ENCODE measurements around the gene ADAMTS19. TPM values are rescaled to one million over a fixed set of nuclear protein-coding genes. Genes with fewer than 3 reads are reported as not detected.
A peak's percentile ranks its signal among the peaks of the same experiment; 100 is the strongest.
"Not testable (repeated sequence)": the region's sequence is repeated elsewhere in the genome, so short reads cannot be mapped to it uniquely, and the experiment has no call there.

ADAMTS19 gene
- total RNA-seq, 1 donor: 9.5 TPM

DNA sequence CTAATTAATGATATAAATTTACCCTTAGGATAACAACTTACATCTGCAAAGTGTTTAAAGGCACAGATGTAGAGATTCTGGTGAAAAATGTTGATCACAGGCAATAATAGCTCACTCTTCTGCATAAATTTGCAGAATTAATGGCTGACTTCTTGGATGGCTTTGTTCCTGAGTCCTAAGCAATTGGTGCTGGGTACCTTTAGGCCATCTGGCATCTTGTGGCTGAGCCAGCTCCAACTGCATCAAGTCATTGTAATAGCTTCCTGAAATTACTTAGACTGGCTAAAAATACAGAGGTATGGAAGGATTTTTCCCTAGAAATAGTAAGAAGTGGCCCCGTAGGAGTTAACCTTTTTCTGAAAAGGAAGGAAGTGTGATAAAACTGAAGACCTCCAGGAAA, 169.5 kb downstream of the ADAMTS19 start:
- H3K4me3 ChIP-seq (ENCODE audit: low read depth, low read length): no peak overlapping the region
- TF ChIP-seq, protein P1, sequence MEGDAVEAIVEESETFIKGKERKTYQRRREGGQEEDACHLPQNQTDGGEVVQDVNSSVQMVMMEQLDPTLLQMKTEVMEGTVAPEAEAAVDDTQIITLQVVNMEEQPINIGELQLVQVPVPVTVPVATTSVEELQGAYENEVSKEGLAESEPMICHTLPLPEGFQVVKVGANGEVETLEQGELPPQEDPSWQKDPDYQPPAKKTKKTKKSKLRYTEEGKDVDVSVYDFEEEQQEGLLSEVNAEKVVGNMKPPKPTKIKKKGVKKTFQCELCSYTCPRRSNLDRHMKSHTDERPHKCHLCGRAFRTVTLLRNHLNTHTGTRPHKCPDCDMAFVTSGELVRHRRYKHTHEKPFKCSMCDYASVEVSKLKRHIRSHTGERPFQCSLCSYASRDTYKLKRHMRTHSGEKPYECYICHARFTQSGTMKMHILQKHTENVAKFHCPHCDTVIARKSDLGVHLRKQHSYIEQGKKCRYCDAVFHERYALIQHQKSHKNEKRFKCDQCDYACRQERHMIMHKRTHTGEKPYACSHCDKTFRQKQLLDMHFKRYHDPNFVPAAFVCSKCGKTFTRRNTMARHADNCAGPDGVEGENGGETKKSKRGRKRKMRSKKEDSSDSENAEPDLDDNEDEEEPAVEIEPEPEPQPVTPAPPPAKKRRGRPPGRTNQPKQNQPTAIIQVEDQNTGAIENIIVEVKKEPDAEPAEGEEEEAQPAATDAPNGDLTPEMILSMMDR (IDR thresholded peaks at IDR 0.05; ENCODE audit: insufficient read depth, low read depth, low read length): no peak
- DNase-seq (ENCODE audit: low read depth): no peak

DNA sequence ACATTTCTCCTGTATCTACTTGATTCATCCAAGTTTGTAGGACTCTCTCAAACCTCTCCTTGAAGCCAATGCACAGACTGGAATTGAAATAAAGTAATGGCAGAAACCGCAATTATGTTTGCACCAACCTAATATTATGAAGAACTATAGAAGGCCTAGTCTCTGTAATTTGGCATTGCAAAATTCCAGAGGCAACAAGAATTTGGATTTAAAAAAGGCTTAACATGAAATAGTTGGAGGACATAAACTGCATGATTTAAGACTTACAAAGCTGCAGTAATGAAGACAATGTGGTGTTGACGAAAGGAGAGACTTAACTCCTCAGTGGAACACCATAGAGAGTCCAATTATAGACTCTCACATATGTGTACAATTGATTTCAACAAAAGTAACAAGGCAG, 170.0 kb downstream of the ADAMTS19 start:
- H3K4me3 ChIP-seq (ENCODE audit: low read depth, low read length): no peak overlapping the region
- TF ChIP-seq, protein P1 (IDR thresholded peaks at IDR 0.05; ENCODE audit: insufficient read depth, low read depth, low read length): no peak
- peak; percentile 28 for DNase-seq (ENCODE audit: low read depth)

DNA sequence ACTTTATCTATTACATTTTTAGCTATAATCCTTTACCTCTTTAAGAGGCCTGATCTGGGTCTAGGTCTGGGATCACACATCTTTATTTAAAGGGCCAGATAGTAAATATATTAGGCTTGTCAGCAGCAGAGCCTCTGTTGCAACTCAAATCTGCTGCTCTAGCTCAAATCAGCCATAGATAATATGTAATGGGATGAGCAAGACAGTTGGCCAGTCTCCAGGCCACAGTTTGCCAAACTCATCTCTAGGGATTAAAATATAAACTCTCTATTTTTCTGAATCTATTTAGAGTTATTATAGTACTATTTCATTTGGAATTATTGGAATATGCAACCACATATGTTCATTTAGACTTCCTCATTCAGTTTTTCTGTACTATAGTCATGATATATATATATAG, 171.9 kb downstream of the ADAMTS19 start:
- TF ChIP-seq, protein P1 (IDR thresholded peaks at IDR 0.05; ENCODE audit: insufficient read depth, low read depth, low read length): no peak
- no peak overlapping the region for H3K4me3 ChIP-seq (ENCODE audit: low read depth, low read length)
- DNase-seq (ENCODE audit: low read depth): peak; percentile 68

DNA sequence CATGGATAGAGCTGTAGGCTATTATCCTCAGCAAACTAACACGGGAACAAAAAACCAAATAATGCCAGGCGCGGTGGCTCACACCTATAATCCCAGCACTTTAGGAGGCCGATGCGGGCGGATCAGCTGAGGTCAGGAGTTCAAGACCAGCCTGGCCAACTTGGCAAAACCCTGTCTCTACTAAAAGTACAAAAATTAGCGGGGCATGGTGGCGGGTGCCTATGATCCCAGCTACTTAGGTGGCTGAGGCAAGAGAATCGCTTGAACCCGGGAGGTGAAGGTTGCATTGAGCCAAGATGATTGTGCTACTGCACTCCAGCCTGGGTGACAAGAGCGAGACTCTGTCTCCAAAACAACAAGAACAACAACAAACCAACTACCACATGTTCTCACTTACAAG, 177.4 kb downstream of the ADAMTS19 start:
- not testable (repeated sequence) for DNase-seq (ENCODE audit: low read depth); H3K4me3 ChIP-seq (ENCODE audit: low read depth, low read length)

DNA sequence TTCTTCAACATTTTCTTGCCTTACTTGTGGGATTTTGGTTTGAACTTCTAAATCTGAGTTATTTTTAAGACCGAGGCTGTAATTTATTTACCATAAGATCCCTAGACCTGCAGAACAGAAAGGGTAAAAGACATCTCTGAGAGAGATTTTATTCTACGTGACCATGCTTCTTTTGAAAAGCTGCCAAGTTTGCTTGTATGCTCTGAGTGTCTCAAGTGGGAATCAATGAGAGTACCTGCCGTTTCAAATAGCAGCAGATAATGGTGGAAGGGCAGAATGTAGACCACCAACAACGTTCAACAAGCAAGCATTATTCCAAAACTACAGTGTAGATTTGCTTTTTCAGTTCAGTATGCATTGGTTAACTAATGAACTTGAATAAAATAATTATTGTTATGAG, 179.2 kb downstream of the ADAMTS19 start:
- no peak for DNase-seq (ENCODE audit: low read depth)
- TF ChIP-seq, protein P1 (IDR thresholded peaks at IDR 0.05; ENCODE audit: insufficient read depth, low read depth, low read length): no peak
- no peak overlapping the region for H3K4me3 ChIP-seq (ENCODE audit: low read depth, low read length)

DNA sequence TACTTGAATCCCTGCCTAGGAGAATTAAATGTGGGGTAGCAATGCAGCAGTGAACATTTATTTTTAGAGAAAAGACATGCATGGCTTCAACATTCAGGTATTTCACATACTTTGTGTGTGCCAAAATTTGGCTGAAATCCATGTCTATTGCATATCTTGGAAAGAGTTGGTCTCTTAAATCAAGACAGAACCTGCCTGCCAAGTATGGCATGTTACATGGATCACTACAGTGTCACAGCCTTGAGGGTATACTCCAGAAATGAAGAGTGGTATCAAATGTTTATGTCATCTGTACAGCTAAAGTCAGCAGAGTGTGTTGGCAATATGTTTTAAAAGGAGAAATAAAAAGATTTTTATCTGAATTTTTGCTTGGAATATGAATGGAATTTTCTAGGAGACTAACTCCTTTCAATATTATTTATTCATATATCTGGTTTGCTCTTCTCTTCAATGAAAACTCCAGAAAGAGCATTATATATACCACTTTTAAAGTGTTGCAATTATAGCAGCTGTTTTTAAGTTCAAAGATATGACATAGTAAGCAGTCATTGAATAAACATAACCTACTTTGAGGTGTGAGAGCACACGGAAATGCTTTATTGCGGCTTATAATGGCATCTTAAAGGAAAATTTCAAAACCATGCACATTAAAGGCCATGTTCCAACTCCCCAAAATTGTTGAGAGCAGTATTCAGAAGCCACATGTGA, 192.4 kb downstream of the ADAMTS19 start:
- no peak overlapping the region for H3K4me3 ChIP-seq (ENCODE audit: low read depth, low read length)
- TF ChIP-seq, protein P1 (IDR thresholded peaks at IDR 0.05; ENCODE audit: insufficient read depth, low read depth, low read length): no peak
- DNase-seq (ENCODE audit: low read depth): peak; percentile 14

DNA sequence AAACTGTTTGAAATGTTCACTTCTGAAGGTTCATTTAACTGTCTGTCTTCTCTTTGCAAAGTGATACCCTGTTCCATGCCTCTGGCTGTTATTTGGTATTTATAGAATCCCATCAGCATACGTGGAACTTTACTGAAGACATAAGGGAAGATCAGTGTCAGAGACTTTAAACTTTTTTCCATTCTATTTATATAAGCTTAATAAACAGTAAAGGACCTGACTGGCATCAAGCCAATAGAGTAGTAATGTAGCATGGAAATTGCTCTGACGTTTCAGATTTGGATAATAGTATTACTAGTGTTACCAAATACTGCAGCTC, 192.9 kb downstream of the ADAMTS19 start:
- no peak for DNase-seq (ENCODE audit: low read depth)
- H3K4me3 ChIP-seq (ENCODE audit: low read depth, low read length): no peak overlapping the region
- TF ChIP-seq, protein P1 (IDR thresholded peaks at IDR 0.05; ENCODE audit: insufficient read depth, low read depth, low read length): no peak

All from fibroblast of villous mesenchyme (primary cell).